GM21360 (cell line): ENCODE results near the gene EBF3.

Source experiments
- ATAC-seq: cut with Tn5 transposase; IDR thresholded peaks from one replicate; pipeline ENCODE4 v1.9.1; 2021; ENCODE audit warnings: mild to moderate bottlenecking, moderate library complexity; ENCODE audit not compliant: unreplicated experiment

Gene EBF3

DNA sequence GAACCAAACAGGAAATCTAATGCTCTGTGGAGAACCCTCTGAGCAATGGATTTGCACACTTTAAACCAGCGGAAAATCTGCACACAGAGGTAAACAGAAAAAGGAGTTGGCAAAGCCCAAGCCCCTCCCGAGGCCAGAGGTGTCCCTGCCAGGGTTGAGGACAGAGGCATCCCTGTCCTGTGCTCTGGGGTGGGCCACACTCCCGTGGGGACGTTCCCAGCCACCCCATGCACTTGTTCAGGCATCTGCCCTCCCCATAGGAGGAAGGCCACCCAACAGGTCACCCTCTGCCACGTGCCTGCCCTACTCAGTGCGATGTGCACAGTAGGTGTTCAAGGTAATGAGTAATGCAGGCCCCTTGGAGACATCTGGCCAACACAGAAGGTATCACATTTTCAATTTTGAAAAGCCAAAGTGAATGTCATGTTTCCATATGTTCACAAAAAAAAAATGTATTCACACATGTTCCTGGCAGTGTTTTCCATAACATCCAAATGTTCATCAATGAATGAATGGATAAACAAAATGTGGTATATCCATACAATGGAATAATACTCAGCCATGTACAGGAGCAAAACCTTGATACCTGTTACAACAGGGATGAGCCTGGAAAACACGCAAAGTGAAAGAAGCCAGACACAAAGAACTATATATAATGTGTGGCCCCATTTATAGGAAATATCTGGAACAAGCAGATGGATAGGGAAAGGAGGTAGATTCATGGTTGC lies 108.1 kb downstream of the EBF3 start:
- ATAC-seq, result no peak

DNA sequence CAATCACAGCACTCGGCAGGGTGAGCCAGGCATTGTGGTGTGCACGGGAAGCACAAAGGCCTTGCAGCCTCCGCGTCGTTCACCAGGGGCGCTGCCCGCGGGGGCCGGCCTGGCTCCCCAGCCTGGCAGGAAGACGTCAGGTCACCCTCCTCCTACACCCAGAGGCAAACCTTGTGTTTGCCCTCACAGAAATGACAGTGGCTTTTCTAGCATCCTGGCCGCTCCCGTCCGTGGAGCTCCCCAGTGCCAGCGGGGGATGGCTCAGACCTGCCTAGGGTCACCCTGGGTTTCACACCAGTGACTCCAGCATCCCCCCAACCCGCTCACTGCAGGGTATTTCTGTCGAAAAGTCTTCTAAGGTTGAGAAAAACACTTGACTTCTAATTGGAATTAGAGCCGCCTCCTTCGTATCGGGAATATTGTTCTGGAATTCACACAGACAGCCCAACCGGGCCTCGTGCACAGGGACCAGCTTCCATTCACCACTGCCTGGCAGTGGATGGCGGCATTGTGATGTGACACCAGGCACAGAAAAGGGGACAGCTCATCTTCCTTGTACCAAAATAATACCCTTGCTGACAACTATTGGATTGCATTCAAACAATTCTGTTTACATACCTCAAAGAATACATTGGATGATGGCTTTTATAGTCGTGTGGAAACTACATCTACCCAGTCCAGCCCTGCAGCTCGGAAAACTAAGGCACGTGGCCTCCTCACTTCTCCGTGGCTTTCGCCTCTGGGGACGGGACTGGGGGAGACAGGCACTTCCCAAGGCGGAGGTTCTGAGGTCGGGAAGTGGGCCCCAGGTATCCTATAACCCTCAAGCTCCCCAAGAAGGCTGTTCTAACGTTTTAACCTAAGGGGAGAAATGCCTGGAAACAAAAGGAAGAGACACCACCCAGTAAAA lies 109.0 kb downstream of the EBF3 start:
- no peak for ATAC-seq

DNA sequence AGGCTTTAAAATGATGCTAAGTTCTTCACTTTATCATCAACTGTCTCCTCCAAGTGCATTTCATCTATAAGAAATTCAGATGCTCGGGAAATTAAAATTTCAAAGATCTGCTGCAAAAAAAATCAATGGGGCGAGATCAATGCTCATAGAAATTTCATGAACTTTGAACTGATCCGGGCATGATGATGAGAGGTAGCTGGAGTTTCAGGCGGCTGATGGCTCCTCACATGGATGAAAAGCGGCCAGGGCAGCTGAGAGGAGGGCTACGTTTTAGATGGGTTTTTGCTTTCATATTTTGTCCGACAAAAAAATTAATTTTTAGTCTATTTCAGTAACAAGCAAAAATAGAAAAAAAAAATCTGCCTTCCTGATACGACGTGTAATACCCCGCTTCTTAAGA lies 109.9 kb downstream of the EBF3 start:
- no peak for ATAC-seq

DNA sequence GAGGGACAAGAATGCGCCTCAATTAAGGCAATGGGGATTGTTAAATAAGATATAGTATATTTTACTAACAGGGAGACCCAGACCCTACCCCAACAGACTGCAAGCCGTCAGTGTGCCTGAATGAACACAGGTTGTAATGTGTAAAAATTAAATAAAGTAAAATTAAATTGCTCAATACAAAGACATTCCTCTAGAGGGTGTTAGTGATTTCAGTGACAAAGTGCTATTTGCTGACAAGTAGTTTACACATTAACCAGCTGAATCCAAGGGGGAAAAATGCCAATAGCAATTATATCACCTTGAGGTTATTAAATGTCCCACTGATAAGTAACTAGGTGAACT lies 110.5 kb downstream of the EBF3 start:
- no peak for ATAC-seq

DNA sequence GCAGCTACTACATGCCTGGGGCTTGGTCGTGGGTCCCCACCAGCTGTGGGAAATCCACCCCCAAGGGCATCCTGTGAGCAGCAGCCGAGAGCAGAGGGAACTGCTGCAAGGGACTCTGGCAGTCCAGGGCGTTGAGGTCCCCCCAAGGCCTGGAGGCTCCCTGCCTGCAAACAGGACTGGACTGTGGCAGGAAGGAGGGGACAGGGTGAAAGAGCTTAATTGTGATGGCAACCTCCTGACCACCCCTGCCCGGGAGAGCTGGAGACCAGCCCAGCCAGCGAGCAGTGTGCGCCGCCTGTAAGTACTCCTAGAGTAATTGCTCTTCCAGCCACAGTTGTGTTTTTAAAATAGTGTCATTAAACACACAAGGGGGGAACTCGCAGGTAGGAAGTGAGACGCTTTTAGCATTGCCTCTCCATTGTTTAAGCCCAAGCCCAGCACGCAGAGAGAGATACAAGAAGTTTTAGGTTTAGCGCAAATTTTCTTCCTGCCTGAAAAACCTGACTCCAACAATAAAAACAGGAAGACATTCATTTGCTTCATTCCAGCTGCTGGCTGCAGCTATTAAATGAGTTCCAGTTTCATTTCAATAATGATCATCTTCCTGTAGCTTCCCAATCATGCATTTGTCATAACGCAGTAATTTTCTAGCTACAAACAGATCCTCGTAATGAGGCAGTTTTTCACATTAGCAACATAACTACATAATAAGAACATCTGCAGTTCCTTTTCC lies 111.1 kb downstream of the EBF3 start:
- no peak for ATAC-seq

DNA sequence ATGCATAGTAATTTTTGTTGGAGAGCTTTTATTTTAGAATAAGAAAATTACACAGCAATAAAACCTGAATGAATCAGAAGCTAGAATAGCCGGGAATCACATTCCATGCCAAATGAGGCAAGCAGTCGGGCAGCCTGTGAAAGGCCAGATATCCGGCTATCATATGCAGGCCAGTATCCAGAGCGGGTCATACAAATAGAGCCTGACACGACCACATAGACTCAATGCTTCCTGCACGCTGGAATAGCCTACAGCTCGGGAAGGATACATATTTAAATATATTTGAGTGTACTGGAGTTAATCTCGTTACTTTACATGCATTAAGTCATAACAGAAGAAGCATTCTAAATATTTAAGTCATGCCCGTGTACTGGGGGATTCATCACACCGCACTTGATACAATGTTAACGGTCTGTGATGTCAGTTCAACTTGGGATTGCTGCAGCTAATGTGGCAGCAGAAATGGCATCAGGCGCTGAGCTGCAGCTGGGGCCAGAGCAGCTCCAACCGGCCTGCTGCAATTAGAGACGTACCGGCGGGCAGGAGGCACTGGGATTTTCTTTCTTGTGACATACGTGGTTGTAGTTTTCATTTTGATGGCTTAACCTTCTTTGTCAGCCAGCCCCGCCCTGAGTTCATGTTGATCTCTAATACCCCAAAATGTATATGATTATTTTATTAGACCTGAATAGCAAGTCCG lies 112.0 kb downstream of the EBF3 start:
- ATAC-seq, result no peak

DNA sequence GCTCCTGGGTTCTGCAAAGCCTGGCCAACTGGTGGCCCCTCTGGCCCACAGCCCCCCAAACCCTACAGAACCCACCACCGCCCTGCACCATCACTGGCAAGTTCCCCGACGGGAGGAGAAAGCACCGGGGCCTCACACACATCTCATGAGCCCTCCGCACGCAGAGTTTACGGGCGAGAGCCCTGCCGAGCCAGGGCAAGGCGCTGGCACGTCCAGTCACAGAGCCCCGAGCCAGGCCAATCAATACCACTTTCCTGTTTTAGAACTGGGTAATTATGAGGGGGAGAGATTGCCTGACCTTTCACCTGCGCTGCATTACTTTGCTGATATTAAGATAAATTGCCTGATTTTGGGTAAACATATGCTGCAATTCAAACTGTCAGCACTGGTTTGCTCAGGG lies 113.3 kb downstream of the EBF3 start:
- ATAC-seq, result no peak

DNA sequence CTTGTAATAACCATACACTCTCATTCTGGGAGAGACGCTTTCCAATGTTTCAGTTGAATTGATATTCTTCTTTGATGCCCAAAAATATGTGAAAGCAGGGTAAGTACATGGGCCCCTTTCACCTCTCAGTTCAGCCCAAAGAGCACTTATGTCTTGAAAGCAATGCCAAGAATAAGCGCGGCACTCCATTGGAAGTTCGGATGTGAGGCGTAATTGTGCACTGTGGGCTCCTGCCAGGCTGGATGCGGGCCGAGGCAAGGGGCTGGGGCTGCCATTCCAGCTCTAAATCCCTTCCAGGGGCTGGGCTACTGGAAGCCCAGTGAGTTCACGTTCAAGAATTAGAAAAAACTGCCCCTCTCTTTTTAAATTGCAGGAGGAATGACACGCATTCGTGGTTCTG lies 113.8 kb downstream of the EBF3 start:
- no peak for ATAC-seq

DNA sequence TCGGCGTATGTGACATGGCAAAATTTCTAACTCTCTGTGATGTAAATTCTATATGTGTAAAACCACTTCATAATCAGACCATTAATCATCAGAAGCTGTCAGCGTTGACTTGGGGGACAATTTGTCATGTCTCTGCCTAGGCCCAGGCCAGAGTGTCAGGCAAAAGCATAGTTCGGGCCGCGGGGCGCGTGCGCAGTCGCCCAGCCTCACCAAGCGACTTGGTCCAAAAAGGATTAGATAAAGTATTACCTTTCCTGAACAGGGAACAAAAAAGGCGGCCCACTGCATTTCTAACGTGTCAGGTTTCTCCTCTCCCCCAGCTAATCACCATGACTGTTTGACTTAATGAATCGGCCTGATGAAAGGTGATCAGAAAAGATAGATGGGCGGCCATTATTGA lies 114.2 kb downstream of the EBF3 start:
- ATAC-seq, result no peak

DNA sequence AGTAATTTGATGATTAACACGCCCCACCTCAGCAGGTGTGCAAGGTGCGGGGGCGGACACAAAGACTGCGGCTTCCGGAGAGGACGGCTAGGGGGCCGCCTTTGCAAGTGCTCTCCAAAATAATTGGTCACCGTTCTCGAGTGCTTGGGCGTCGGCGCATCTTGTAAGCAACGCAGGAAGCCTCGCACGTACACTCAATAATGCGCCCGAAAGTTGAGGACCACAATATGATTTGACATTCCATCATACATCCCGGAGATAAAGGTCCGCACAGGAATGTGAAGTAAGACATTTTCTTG lies 114.7 kb downstream of the EBF3 start:
- no peak for ATAC-seq

DNA sequence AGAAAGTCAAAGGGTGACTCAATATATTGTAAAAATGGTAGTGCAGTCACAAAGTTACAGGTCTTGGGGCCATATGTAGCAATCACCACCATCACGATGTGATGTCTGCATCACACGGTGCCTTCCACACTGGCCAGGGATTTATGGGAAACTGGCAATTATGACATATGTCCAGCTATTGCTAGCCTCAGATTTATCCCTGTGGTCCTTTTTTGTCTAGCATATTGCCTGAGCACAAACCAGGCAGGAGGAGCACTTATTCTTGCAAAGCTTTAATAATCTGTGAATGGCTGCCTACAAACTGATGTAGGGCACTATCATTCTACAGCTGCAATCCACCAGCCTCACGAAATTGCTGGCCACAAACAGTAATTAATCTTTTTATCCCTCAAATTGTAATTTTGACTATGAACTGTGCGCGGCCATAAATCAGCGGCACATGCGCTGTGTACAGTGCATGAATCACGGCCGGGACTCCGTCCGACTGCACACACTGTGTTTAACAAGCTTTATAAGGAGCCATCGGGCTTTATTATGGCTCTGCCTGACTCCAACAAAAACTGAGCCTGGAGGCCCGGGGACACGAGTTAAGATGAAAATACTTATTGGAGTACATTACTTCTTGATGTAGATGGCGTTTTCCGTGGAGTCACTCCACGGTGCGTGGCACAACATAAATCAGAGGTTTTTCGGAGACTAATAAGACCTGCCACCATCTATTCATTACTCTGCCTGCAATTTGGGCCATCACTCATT lies 115.2 kb downstream of the EBF3 start:
- ATAC-seq, result no peak

DNA sequence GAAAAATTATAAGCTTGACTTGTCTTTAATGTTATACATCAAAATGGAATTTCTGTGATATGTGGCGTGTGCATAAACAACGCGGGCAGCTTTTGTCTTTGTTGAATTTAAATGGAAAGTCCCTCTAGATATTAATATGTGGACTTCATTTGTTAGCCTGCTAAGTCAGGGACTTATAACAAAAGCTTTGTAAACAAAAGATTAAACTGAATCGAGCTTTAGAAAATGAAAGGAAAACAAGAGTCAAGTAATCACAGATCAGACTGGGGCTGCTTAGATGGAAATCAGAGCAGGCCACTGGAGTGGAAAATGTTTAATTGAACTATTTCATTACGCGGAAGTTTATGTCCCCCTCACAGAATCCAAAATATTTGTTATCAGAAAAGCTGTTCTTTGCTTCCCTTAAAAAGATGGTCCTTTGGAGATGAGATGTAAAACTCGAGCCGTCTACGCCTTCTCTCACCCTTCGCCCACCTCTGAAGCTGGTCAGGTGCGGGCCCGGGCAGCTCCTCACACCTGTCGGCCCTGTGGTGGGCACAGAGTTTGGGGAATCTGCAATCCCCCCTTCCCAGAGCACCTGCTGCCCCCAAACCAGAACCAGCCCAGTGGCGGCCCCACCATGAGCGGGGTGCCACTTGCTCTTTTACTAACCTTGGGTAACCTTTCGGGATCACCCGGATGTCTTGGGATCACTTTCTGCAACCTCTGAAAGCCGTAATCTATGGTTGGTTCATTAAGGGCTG lies 116.2 kb downstream of the EBF3 start:
- ATAC-seq, result no peak

DNA sequence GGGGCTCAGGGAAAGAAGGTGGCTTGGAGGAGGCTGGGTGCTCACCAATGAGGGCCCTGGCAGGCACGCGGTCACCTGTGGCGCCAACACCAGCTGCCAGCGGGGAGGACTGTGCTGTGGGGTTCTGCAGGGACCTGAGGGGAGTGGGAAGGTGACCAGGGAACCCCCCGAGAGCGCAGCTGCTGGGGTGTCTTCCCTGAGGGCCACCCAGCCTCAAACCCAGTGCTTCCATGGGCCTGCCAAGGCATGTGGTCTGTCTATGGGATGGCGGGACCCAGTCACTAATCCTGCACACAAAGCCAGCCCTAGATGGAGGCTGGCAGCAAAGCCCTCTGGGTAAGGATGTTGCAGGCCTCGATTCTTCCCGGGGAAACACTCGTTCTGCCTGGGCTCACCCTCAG lies 117.1 kb downstream of the EBF3 start:
- no peak for ATAC-seq

DNA sequence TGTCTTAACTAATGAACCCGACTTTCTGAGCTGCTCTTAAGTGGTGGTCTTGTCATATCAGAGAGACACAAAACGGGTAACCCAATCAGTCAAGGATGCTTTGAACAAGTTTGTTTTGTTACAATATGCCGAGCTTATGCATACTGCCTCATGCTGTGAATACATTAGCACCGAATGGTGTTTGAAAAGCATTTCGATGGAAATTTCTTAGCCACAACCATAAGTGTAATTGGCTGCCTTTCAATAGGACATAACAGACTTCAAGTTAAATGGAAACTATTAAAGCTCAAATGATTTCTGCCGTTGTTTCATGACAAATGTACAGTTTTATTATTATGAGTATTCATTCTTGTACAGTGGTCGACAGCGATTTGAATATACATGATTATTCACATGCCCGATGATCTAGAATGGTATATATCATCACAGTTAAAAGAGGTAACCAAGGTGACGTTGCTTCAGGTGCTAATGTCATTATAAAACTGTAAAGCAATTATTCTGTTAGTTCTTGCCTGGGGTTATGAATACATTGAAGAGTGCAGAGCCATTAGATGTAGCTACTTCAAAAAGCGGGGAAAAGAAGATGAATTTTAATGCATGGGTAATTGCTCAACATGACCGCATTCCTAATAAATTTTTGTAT lies 118.8 kb downstream of the EBF3 start:
- no peak for ATAC-seq

DNA sequence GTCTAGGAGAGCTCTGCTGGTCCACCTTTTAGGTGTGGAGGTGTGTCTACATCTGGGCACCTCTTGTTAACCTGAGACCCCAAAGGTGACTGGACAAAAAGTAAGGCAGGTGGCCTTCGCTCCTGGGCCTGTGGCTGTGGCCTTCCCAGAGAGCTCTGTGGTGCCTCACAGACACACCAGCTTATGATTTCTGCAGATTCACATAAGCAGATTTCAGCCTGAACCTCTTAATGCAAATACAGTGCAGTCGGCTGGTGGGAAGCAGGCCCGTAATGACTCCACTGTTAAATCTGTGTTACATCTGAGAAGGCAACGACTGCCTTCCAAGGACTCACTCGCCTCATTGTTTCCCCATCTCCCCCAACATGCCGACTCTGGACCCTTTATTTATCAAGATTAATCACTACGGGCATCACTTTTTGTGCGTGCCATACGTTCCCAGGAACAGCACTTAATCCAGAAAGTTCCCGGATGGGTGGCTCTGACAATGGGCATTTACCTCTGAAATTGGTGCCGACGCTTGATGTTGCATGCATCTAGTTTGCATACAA lies 119.8 kb downstream of the EBF3 start:
- no peak for ATAC-seq

DNA sequence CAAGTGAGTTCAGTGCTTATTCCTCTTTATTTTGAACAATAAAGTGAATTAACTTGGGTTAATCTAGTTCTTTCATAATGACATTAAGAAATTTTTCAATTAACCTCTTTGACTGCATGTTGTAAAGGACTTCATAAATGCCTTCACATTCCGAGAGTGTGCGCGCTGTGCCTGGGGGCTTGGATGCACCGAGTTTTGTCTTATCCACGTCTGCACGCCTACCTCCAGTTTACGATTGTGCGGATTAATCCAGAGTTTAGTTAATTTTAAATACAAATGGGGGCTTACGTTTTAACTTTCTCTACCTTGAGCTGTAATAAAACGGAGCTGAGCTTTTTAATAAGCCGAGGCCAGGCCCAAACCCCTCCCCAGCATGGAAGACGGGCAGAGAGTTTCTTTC lies 120.4 kb downstream of the EBF3 start:
- no peak for ATAC-seq

DNA sequence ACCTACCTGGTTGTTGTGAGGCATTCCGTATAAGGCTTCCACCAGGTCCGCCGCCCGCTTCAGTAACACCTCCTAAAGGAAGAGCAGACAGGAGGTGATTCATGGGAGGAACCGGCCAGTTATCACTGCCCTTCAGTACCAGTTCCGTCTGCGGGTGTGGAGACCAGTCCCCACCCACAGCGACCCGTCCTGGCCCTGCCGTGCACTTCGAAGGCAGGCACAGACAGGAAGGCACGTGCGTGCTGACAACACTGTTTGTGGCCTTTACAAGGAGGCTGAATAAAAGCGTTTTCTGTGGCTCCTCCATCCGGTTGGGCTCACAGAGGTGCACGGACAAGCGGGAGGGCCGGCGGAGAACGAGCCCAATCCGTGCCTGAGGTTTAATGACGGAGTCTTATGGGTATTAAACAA lies 120.9 kb downstream of the EBF3 start:
- no peak for ATAC-seq

DNA sequence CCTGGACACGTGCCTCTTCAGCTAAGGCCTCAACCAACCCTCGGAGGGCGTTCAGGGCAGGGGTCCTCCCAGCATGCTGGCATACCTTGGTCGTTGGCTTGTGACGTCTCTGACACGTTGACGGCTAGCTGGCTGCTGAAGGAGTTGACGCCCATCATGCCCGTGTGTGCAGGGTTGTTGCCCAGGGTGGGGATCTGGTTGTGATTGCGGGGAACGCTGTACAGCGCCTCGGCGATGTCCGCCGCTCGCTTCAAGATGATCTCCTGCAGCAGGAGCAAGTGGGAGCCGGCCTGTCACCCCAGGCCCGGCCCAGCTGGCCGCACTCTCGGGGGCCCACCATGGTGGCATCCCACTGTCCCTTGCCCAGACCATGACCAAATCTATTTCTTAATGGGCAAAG lies 122.0 kb downstream of the EBF3 start:
- no peak for ATAC-seq

DNA sequence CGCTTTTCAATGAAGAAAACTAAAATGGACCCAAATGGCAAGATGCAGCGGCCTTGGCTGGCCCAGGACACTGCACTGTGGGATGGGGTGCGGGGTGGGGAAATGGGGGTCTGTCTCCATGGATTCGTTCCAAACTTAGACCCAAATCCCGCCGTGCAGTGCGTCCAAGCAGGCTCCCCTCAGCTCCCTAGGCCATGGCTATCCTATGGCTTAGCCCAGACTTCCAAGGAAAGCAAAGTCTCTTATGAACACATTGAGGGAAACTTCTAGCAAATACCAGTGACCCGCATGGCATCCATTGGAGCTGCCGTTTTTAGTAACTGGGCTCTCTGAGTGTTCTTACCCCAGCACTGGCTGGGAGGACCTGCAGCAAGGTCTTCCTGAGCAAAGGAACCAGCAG lies 122.5 kb downstream of the EBF3 start:
- ATAC-seq, result no peak
